ENCODE data around the gene LPAR6. TPM values are rescaled to one million over a fixed set of nuclear protein-coding genes. Genes with fewer than 3 reads are reported as not detected.

Gene LPAR6
- total and polyA plus RNA-seq, 2 of the 13 experiments (the other 11 are each of a cell fraction or from before 2014, with no cell fraction given), result 24.4 to 149 TPM

GRCh38 chr13:48410199-48410598 is 2.7 kb downstream of the LPAR6 start (continued):
- no peak for TF ChIP-seq ZNF407 (CRISPR knock-in tag; IDR thresholded peaks at IDR 0.05; ENCODE audit: not compliant biosample characterization)
- peak; percentile 66 for TF ChIP-seq RBFOX2 (IDR thresholded peaks at IDR 0.05; ENCODE audit: low read depth, low read length)
- TF ChIP-seq ZBTB21 (CRISPR knock-in tag; IDR thresholded peaks at IDR 0.05), result peak; percentile 55; the same call in 1 of the 2 replicates
- no peak for TF ChIP-seq SOX13 (IDR thresholded peaks at IDR 0.05)
- 0 out of 4 replicates have a peak, but pooled peaks of 1 of the 2 experiments have one; percentile 28 for TF ChIP-seq SOX13 (CRISPR knock-in tag; conservative IDR thresholded peaks at IDR 0.05 in 1 of 2, IDR thresholded peaks at IDR 0.05 in 1 of 2)
- no peak for TF ChIP-seq FOXP1 (IDR thresholded peaks at IDR 0.05)
- peak; percentile 17; the same call in 1 of the 2 replicates for TF ChIP-seq FOXP1 (CRISPR knock-in tag; IDR thresholded peaks at IDR 0.05)
- peak; percentile 36; the same call in 1 of the 2 replicates for TF ChIP-seq FOXA3 (CRISPR knock-in tag; IDR thresholded peaks at IDR 0.05)
- TF ChIP-seq, protein P1, sequence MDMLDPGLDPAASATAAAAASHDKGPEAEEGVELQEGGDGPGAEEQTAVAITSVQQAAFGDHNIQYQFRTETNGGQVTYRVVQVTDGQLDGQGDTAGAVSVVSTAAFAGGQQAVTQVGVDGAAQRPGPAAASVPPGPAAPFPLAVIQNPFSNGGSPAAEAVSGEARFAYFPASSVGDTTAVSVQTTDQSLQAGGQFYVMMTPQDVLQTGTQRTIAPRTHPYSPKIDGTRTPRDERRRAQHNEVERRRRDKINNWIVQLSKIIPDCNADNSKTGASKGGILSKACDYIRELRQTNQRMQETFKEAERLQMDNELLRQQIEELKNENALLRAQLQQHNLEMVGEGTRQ (IDR thresholded peaks at IDR 0.05; ENCODE audit: low read depth, low read length), result peak; percentile 54
- TF ChIP-seq, protein P1 (CRISPR knock-in tag; IDR thresholded peaks at IDR 0.05; ENCODE audit: borderline replicate concordance), result peak; percentile 52; the same call in 1 of the 2 replicates
- TF ChIP-seq SAP130 (CRISPR knock-in tag; IDR thresholded peaks at IDR 0.05; ENCODE audit: low read depth), result peak; percentile 58
- TF ChIP-seq, protein P2, sequence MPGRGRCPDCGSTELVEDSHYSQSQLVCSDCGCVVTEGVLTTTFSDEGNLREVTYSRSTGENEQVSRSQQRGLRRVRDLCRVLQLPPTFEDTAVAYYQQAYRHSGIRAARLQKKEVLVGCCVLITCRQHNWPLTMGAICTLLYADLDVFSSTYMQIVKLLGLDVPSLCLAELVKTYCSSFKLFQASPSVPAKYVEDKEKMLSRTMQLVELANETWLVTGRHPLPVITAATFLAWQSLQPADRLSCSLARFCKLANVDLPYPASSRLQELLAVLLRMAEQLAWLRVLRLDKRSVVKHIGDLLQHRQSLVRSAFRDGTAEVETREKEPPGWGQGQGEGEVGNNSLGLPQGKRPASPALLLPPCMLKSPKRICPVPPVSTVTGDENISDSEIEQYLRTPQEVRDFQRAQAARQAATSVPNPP (CRISPR knock-in tag; IDR thresholded peaks at IDR 0.05), result no peak
- no peak for TF ChIP-seq ZNF569 (CRISPR knock-in tag; IDR thresholded peaks at IDR 0.05; ENCODE audit: borderline replicate concordance)
- 0 out of 4 replicates have a peak, but pooled peaks of 1 of the 2 experiments have one; percentile 26 for TF ChIP-seq HMGXB4 (CRISPR knock-in tag; IDR thresholded peaks at IDR 0.05; ENCODE audit: borderline replicate concordance in 1 of 2, low read depth in 1 of 2)
- TF ChIP-seq ZBTB43 (CRISPR knock-in tag; conservative IDR thresholded peaks at IDR 0.05), result peak; percentile 49; the same call in 1 of the 2 replicates

Measured in HepG2 (cell line).